HG03378 (cell line): ENCODE data around the gene KANSL1.

ENCODE experiments used
- ATAC-seq: cut with Tn5 transposase; IDR thresholded peaks from one replicate; pipeline ENCODE4 v1.9.1; 2021; ENCODE audit warnings: mild to moderate bottlenecking, moderate library complexity; ENCODE audit not compliant: unreplicated experiment

The KANSL1 gene

DNA sequence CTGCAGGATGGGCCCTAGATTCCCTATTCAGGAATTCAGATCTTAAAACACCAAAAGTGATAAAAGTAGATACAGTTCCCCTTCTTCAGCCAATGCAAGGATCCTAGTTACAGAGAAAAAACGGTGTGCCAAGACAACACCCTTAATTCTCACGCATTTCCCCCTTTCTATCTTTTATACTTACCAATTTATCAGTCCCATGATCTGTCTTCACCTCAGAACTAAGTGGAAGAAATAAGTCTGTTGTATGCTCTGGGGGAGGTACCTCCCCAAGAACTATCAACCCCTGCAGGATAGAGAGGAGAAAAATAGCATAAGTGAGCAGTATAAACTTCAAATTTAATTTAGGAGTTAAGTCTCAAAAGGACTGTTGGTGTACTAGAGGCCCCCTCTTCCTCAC, 111.0 kb downstream of the KANSL1 start:
- ATAC-seq = no peak

DNA sequence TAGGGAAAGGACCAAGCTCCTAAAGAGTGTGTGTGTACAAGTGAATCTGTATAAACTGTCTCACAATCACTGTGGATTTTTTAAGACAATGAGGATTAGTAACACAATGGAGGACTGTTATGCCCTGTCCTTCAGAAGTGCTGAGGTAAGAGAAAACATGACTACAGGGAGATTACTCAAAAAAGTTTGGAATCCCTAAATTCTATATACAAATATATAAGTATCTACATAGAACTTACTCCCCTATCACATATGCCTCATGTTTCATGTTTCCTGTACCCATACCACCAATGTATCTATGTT, 112.3 kb downstream of the KANSL1 start:
- ATAC-seq = no peak

DNA sequence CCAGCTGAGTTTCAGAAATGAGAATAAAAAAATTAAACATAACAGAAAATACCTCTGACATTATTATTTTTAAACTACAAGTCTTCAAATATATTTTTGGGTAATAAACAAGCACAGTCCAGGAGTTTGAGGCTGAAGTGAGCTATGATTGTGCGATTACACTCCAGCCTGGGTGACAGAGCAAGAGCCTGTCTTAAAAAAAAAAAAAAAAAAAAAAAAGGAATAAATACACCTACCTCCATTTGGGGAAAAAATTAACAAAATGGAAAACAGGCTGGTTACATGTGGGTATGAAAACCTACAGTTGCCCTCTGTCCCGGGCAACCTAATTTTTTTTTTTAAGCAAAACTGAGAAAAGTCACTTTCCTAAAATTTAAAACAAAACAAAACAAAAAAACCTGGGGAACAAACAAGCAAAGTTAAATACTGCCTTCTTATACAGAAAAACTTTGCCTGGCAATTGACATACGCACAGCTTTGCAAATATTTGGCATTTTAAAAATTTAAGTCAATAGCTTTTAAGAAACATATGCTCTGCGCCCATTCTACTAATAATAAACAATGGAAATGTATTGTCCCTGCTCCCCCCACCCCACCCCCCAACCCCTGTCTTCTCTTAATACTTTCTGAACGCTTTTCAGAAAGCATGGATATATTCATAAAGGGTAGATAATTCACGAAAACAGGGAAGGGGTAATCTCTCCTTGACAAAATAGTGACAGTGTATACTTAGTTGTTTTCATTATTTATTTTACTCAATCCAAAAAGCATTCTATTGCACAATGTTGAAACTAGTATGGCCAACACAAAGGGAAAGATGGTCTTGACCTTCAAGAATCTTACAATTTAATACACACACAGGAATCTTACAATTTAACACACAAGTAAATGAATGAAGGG, 112.9 kb downstream of the KANSL1 start:
- no peak for ATAC-seq

DNA sequence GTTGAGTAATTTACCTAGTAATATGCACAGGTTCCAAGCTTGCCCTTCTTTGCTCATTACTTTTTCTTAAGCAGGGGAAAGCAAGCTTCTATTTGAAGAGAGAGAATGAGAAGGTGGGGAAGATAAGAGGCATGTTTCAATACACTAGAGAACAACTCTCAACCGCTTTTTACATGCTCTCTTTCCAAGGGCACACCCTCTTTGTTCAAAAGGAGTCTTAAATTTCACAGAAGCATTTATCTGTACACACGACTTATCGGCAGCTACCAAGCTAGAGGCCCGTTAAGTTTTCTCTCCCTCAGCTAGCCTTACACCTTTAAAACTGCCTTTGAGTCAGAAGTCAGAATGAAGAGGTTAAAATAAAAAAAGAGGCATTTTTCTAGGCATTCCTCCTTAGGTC, 114.6 kb downstream of the KANSL1 start:
- ATAC-seq = no peak

DNA sequence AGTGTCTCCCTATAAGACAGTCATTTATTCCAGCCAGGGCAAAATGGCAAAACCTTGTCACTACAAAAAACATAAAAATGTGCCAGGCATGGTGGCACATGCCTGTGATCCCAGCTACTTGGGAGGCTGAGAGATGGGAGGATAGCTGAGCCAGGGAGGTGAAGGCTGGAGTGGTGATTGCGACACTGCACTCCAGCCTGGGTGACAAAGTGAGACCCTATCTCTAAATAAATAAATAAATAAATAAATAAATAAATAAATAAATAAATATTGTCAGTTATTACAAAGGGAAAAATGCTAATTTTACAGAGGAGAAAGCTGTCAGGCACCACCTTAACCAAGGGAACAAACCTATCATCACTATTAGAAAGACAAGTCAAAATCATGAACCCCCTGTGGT, 118.7 kb downstream of the KANSL1 start:
- no peak for ATAC-seq

DNA sequence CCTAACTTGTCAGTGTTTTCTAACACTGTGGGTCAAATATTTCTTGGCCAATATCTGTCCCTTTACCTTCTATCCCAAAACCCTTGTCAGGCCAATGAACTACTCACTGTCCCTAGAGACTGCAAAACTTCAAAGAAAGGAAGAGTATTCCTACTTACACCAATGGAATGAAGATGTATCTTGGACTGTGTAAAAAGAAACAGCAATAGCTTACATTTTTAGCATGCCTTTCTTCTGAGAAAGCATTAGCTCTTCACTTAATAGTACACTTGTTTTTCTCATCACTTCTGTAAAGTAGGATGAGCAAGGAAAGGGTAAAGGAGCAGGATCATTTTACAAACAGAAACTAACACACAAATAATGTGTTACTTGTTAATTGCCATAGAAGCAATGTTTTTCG, 120.2 kb downstream of the KANSL1 start:
- no peak for ATAC-seq

DNA sequence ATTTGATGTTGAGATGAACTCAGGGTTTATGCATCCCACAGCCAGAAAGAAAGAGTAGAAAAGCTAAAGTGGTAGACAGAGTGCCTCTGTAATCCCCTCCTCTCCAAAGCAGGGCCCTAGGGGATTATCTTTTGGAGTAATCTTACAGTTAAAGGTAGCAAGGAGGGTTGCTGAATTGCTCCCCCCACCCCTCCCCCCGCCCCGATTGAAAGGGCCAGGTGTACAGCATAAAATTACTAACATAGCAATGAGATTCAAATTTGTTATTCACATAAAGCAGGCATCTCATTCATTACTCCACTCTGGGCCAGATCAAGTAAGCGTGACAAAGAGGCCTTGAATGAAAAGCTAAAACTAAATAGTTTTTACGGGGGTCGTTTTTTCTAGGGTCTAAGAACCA, 121.4 kb downstream of the KANSL1 start:
- no peak for ATAC-seq

DNA sequence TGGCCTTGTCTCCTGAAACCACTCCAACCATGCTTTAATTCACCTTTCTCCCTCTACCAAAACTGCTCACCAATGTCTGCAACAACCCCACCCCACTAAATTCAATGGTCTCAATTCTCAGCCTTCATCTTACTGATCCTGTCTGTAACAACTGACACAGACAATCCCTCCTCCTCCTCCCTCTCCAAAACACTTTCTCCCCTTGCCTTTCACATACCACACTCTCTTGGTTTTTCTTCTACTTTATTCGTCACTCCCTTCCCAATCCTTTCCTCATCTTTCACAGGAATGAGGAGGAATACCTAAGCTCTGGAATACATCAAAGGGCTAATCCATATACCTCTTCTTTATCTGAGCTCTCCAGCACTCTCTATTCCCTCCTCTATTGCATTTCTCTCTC, 128.8 kb downstream of the KANSL1 start:
- ATAC-seq = no peak

DNA sequence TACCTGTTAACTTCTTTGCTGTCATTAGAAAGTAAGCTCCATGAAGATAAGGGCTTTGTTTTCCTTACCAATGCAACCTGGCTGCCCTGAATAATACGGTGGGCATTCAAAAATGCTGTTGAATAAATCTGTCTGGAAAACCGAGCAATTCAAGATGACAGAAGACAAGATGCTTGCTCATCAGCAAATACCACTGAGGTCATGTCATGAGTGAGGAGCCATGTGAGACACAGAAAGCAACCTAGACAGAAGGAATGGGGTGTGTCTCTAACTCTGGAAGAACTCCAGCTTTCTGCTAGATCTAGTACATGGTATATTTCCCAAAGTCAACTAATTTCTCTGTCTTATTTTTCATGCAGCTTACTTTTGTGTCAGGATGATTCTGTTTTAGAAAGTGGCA, 130.0 kb downstream of the KANSL1 start:
- ATAC-seq = no peak

DNA sequence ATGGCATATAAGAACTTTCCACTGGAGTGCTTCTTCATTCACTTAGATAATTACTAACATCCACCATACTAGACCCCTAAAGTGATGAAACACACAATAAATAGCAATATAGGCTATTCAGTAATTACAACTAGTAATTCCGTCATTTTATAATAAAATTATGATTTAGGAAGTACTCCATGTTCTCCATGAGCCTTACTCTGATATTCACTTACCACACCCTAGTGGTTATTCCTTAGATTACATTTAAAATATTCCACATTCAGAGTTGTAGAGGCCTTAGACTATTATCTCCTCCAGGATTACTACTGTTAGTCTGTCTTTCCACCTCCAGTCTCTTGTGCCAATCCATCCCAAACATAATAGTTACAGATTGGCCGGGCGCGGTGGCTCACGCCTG, 131.8 kb downstream of the KANSL1 start:
- no peak for ATAC-seq

DNA sequence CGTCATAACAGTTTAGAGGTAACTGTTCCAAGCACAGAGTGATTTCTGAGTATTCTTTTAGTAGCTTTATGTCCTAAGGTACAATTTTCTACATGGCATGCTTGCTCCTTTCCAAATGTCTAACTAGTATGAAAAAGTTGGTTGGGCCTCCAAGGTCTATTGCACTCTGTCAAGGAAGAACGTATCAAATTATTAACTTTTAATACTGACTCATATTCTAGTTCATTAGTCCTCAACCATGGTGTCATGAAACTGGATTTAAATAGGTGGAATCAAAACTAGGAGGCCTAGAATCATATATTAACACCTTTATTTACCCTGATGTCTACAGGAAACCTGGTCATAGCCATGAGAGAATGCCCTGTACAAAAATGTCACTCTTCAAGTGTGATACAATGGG, 132.8 kb downstream of the KANSL1 start:
- no peak for ATAC-seq

DNA sequence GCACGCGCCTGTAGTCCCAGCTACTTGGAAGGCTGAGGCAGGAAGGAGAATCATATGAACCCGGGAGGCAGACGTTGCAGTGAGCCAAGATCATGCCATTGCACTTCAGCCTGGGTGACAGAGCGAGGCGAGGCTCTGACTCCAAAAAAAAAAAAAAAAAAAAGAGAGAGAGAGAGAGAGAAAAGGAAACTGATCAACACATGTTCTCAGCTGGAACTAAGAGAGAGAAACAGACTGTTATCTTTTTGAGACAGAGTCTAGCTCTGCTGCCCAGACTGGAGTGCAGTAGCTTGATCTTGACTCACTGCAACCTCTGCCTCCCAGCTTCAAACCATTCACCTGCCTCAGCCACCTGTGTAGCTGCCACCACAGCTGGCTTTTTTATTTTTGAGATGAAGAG, 133.7 kb downstream of the KANSL1 start:
- ATAC-seq = no peak

DNA sequence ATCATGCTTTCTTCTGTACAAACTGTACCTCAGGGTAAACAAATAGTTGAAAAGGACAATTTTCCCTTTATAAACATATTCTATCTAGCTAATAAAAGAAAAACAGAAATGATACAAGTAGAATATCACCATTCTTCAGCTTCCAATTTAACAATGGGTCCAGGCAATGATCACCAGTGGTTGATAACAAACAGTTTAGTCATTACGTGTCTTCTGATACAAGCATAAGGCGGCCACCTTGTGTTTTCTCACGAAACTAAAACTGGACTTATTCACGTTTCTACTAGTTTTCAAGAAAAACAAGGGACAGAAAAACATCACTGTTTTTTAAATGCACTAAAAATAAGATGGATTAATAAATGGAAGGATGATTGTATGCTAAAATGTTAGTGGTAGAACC, 135.9 kb downstream of the KANSL1 start:
- ATAC-seq = no peak

DNA sequence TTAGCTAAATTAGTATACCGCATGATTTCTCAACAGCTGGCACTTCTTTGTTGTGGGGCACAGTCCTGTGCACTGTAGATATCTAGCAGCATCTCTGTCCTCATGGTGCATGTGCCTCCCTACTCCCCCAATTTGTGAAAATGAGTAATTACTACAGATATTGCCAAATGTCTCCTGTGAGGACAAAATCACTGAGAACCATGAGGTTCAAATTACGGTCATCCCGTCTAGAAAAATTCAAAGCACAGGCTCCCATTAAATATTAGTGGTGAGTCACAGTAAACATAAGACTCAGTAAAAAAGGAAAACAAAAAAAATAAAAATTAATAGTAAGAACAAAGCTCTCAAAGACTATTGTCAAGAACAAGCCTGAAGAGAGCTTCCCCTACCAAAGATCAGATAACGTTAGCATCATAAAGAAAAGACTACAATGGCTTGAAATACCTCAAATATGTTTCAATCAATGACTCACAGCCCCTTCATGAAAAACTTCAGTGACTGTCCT, 136.4 kb downstream of the KANSL1 start:
- ATAC-seq = no peak

DNA sequence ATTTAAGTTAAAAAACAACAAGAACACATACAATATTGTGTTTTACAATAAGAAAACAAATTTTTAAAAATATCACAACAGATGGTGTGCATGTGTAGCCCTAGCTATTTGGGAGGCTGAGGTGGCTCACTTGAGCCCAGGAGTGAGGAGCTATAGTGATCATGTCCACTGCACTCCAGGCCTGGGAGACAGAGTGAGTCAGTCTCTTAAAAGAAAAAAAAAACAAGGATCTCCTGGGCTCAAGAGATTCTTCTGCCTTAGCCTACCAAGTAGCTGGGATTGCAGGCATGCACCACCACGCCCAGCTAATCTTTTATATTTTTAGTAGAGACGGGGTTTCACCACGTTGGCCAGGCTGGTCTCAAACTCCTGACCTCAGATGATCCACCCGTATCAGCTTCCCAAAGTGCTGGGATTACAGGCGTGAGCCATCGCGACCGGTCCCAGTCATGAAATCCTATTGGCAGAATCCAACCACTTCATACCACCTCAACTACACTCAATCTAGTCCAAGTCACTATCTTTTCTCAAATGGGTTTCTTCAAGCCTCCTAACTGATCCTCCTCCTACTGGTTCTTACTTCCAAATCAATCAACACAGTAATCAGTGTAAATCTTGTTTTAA, 139.2 kb downstream of the KANSL1 start:
- no peak for ATAC-seq

DNA sequence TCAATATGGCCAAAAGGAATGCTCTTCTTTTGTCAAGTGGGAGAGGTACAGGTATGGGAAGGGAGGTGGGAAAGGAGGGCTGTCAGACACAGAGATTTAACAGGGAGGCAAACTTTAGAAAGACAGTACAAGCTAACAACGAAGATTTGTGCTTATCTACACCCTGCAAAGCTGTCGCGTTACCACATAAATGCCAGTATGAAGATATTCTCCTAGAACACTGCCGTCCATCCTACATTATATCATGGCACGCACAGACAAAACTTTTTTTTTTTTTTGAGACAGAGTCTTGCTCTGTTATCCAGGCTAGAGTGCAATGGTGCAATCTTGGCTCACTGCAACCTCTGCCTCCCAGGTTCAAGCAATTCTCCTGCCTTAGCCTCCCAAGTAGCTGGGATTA, 143.6 kb downstream of the KANSL1 start:
- no peak for ATAC-seq

DNA sequence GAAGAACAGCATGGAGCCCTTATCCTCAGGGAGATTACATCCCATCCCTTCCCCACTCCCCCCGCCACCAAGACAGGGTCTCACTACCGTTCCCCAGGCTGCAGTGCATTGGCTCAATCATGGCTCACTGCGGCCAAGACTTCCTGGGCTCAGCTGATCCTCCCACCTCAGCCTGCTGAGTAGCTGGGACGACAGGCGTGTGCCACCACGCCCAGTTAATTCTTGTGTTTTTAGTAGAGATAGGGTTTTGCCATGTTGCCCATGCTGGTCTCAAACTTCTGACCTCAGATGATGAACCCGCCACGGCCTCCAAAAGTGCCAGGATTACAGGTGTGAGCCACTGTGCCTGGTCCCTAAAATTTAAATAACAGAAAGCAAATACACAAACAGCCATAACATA, 145.4 kb downstream of the KANSL1 start:
- ATAC-seq = no peak

DNA sequence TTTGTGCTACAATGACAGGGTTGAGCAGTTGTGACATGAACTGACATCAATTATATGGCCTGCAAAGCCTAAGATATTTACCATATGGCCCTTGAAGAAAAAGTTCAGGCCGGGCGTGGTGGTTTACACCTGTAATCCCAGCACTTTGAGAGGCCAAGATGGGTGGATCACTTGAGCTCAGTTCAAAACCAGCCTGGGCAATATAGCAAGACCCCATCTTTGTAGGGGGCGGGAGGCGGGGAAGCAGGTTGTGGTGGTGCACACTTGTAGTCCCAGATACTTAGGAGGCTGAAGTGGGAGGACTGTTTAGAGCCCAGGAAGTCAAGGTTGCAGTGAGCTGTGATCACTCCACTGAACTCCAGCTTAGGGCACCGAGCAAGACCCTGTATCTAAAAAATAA, 145.8 kb downstream of the KANSL1 start:
- no peak for ATAC-seq

DNA sequence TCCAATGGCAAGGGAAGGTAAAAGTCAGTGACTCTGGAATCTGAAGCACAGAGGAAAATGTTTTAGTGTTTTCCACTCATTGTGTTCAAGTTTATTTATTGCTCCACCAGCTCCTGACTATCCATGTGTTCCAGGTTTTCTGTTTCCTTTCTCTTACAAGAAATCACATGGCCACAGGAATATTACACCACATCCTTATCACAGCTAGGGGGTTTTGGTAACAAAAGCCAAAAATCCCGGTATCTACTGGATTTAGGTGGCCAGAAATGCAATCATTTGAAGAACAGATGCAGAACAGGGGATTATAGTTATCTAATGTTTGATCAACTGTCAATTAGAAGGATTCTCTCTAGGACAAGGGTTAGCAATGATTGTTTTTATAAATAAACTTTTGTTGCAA, 146.3 kb downstream of the KANSL1 start:
- no peak for ATAC-seq

DNA sequence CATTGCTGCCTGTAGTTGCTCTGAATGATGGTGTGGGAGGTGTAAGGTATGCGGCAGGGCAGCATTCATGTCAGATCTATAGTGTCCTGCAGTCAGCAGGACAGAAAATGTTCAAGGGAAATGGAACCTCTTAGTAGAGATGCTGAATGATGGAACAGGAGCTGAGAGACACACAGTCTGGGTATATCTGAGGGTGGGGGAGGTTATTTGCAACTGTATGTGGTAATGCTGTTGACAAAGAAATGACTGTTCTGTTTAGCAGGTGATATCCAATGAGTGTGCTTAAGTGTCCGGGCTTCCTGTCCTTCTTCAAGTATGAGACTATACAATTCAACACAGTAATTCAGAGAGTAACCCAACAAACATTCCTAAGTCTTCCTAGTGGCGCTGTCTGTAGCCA, 147.6 kb downstream of the KANSL1 start:
- no peak for ATAC-seq

DNA sequence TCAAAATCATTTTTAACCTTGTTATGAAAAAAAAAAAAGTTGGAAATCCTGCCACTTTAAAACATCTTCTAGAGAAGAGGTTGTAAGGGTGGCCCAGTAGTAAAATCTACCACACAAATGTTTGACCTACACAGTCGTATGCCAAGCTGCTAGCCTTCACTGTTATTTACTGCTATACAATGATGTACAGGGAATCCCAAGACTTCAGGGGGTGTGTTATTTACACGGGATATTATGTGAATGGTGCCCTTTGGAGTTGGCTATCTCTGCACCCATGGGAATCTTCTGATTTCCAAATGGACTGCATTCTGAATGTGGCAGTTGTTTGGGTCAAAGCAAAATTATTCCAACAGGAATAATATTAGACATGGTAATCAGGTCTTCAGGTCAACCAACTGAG, 148.2 kb downstream of the KANSL1 start:
- ATAC-seq = no peak

DNA sequence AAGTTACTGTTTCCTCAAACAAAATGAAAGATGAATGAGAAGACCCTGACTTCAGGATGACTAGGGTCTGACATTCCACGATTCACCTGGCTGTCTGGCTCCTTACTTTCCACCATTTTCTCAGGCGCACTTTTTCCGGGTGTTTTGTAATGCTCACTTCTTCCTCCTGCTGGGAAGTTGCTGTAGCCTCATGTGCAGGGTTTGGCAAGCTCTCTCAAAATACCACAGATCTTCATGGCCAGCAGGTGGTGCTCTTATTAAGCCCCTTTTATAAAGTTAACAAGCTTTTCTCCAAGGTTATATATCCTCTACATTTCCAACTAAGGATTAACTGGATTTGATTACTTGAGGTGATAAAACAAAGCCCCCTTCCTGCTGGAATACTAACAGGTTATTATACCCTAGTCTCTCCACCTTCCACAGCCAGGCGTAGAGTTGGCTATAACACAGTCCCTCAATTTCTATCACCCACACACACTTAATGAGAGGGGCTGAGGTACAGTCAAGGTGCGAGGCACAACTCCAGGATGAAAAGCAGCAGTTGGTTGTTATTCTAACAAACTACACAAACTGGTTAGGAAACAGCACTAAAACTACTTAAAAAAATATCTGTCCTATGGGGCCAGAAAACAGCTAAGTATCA, 148.8 kb downstream of the KANSL1 start:
- ATAC-seq = no peak
